Spleen (tissue), 7 donors: ENCODE data around the gene SAMD9L.

ENCODE experiments used
- CTCF ChIP-seq, 11 experiments: fragments of 200-600 bp in 7 of 11; fragments of 450-650 bp in 4 of 11; sonication (generic) in 4 of 11; IDR thresholded peaks in 8 of 11; conservative IDR thresholded peaks in 3 of 11; 1 replicate in 7 of 11; 2 replicates in 4 of 11; pipeline versions ENCODE4 v1.4.0 to v1.8.0; 2016 to 2021; ENCODE audit warnings: antibody characterized with exemption in 11 of 11, inconsistent platforms in 4 of 11, mild to moderate bottlenecking in 1 of 11
- POLR2A ChIP-seq, 3 donors: fragments of 450-650 bp; IDR thresholded peaks; one replicate each; pipeline ENCODE4 v1.5.1; 2017; ENCODE audit warnings: antibody characterized with exemption in 3 of 3, mild to moderate bottlenecking in 1 of 3
- POLR2AphosphoS5 ChIP-seq, 3 donors: sonication (generic); formaldehyde crosslinking; IDR thresholded peaks; one replicate each; pipeline ENCODE4 v1.5.1; 2017; ENCODE audit warnings: antibody characterized with exemption in 3 of 3
- donor health status: DM: no; HTN: no; CAD: no; lungs with moderate emphysema.
- donor health status: DM: no; HTN: no; CAD: no.
- donor health status: DM: no; HTN: no; CAD: no.

- TF ChIP-seq CTCF (IDR thresholded peaks at IDR 0.05 in 8 of 11, conservative IDR thresholded peaks at IDR 0.05 in 3 of 11), result no peak
- TF ChIP-seq POLR2AphosphoS5 (IDR thresholded peaks at IDR 0.05), result no peak
- no peak for TF ChIP-seq POLR2A (IDR thresholded peaks at IDR 0.05)
Observed at GRCh38 chr7:93142127-93142526, 6.1 kb downstream of the SAMD9L start.
